Measurements from ENCODE around the gene TNFAIP2. TPM values are rescaled to one million over a fixed set of nuclear protein-coding genes. Genes with fewer than 3 reads are reported as not detected.

Gene TNFAIP2
- total RNA-seq, 1 experiment from 2014 or later, result 87.3 TPM

DNA sequence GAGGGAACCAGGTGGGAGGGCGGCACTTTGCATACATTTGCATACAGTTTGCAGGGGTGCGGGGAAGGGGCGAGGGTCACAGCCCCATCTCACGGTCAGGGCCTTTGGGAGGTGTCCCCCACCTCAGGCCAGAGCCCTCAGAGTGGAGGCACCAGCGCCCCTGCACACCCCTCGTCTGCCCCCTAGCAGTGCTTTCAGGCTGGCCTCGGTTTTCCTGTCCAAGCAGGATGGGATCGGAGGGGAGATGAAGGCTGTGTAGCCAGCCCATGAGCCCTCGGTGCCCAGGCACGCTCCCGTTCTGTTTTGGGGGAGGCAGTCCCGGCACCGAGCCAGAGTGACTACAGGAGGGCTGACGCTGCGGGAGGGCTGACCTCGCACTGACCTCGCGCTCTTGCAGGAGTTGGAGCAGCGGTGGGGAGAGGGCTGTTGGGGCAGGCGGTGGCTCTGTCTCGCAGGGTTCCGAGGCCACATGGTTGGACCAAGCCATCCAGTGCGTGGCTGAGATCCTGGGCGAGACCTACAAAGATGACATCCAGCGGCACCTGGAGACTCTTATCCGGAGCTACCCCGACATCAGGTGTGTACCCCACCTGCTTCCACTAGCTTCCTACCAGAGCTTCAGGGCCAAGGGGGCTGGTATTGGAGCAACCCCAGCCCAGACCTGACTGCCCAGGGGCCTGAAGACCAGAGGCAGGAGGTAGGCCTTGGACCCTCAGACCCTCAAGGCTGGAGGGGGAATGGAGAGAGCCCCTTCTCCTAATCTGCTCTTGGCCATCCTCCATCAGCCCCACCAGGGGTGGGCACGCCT lies 15.1 kb upstream of the TNFAIP2 start:
- ChIA-PET CTCF (no interaction called here), POLR2A (ENCODE audit: unreplicated experiment) (no interaction called here)
- no peak overlapping the region for H3K9ac ChIP-seq (ENCODE audit: low read length)
- H3K27me3 ChIP-seq (ENCODE audit: low read length), result peaks cover 7% of the 10 kb centered on the region; the same call in 1 of the 2 replicates
- no TSS peak for BruUV-seq (replicated peaks)
- H3K4me1 ChIP-seq (ENCODE audit: insufficient read depth, low read length), result peaks cover 33% of the 10 kb centered on the region
- H2AFZ ChIP-seq (ENCODE audit: low read length), result no peak overlapping the region
- no peak overlapping the region for H3K27ac ChIP-seq (ENCODE audit: low read length)
- H3F3A ChIP-seq (ENCODE audit: low read length, unreplicated experiment), result no peaks in the 10 kb centered on the region
- TF ChIP-seq EZH2phosphoT487 (IDR thresholded peaks at IDR 0.05; ENCODE audit: borderline replicate concordance, low read length) (no peak), CTCF (conservative IDR thresholded peaks at IDR 0.05; ENCODE audit: low read depth, low read length) (no peak), EZH2 (IDR thresholded peaks at IDR 0.05; ENCODE audit: low read length, unreplicated experiment) (no peak)
- H4K20me1 ChIP-seq (ENCODE audit: low read length), result no peaks in the 10 kb centered on the region
- no peaks in the 10 kb centered on the region for H3K36me3 ChIP-seq (ENCODE audit: low read depth, low read length)
- no peak overlapping the region for H3K4me3 ChIP-seq (ENCODE audit: low read length)
- ATAC-seq (no peak), DNase-seq (no peak)
- no peak overlapping the region for H3K4me2 ChIP-seq (ENCODE audit: low read length)
- no peaks in the 10 kb centered on the region for H3K79me2 ChIP-seq (ENCODE audit: low read length)
- intact Hi-C loops (cut with micrococcal nuclease), result loop anchor here (5.0 kb wide), 1 partner anchor 34 kb away; no protein-coding TSS in a partner anchor
- H3K9me3 ChIP-seq (ENCODE audit: low read length), result no peaks in the 10 kb centered on the region
- no peaks in the 10 kb centered on the region for H3K9me2 ChIP-seq (replicated peaks; ENCODE audit: low read length)

GRCh38 chr14:103108749-103109207 lies 14.5 kb upstream of the TNFAIP2 start:
- Histone ChIP-seq H3K4me2 (ENCODE audit: low read length) (no peak overlapping the region), H3K9ac (ENCODE audit: low read length) (no peak overlapping the region), H4K20me1 (ENCODE audit: low read length) (no peaks in the 10 kb centered on the region), H3F3A (ENCODE audit: low read length, unreplicated experiment) (no peaks in the 10 kb centered on the region), H3K79me2 (ENCODE audit: low read length) (no peaks in the 10 kb centered on the region), H3K27me3 (ENCODE audit: low read length) (peaks cover 7% of the 10 kb centered on the region; the same call in 1 of the 2 replicates), H3K36me3 (ENCODE audit: low read depth, low read length) (no peaks in the 10 kb centered on the region), H3K4me3 (ENCODE audit: low read length) (no peak overlapping the region), H3K27ac (ENCODE audit: low read length) (no peak overlapping the region), H2AFZ (ENCODE audit: low read length) (no peak overlapping the region), H3K9me2 (replicated peaks; ENCODE audit: low read length) (no peaks in the 10 kb centered on the region), H3K9me3 (ENCODE audit: low read length) (no peaks in the 10 kb centered on the region), H3K4me1 (ENCODE audit: insufficient read depth, low read length) (peaks cover 33% of the 10 kb centered on the region)
- DNase-seq (no peak), ATAC-seq (no peak)
- no TSS peak for BruUV-seq (replicated peaks)
- CTCF ChIA-PET, result no interaction called here
- TF ChIP-seq EZH2phosphoT487 (IDR thresholded peaks at IDR 0.05; ENCODE audit: borderline replicate concordance, low read length) (no peak), EZH2 (IDR thresholded peaks at IDR 0.05; ENCODE audit: low read length, unreplicated experiment) (no peak), CTCF (conservative IDR thresholded peaks at IDR 0.05; ENCODE audit: low read depth, low read length) (no peak)
- intact Hi-C loops (cut with micrococcal nuclease), result loop anchor here (5.0 kb wide), 1 partner anchor 34 kb away; no protein-coding TSS in a partner anchor
- POLR2A ChIA-PET (ENCODE audit: unreplicated experiment), result no interaction called here

Data from PC-3 (cell line).